ENCODE data around the gene CADPS. TPM values are rescaled to one million over a fixed set of nuclear protein-coding genes. Genes with fewer than 3 reads are reported as not detected.

Gene CADPS
- total RNA-seq, 4 donors from 2014 or later: 2.2 to 6.9 TPM; not detected in 2

DNA sequence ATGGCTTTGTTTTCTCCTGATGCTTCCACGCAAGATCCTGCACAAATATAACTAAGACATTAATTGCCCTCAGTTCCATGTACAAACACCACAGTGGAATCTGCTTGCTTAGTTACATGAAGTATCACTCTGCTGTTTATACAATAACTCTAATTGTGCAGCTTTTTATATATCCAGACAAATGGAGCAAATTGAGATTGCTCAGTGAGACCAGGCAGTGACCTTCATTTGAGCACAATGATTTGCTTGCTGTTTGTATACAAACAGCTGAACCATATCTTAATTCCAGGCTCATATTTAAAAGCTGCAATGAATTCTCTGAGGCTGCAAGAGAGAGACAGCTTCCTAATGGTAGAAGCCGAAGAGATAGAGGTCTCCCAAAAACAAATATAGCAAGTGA is 243.7 kb downstream of the CADPS start:
- no peak for TF ChIP-seq POLR2A (IDR thresholded peaks at IDR 0.05)
- TF ChIP-seq, protein P1, sequence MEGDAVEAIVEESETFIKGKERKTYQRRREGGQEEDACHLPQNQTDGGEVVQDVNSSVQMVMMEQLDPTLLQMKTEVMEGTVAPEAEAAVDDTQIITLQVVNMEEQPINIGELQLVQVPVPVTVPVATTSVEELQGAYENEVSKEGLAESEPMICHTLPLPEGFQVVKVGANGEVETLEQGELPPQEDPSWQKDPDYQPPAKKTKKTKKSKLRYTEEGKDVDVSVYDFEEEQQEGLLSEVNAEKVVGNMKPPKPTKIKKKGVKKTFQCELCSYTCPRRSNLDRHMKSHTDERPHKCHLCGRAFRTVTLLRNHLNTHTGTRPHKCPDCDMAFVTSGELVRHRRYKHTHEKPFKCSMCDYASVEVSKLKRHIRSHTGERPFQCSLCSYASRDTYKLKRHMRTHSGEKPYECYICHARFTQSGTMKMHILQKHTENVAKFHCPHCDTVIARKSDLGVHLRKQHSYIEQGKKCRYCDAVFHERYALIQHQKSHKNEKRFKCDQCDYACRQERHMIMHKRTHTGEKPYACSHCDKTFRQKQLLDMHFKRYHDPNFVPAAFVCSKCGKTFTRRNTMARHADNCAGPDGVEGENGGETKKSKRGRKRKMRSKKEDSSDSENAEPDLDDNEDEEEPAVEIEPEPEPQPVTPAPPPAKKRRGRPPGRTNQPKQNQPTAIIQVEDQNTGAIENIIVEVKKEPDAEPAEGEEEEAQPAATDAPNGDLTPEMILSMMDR (IDR thresholded peaks at IDR 0.05): no peak
- no peak overlapping the region for H3K4me3 ChIP-seq (ENCODE audit: low read depth, poor library complexity, severe bottlenecking)
- intact Hi-C loops (cut with DNase I; ENCODE audit: low total_unique reads): no loop called here
- DNase-seq (ENCODE audit: low spot score in 2 of 2): no peak
- 87 to 93% methylated on average over 2 of the region's 2 CpGs for WGBS, 2 donors

DNA sequence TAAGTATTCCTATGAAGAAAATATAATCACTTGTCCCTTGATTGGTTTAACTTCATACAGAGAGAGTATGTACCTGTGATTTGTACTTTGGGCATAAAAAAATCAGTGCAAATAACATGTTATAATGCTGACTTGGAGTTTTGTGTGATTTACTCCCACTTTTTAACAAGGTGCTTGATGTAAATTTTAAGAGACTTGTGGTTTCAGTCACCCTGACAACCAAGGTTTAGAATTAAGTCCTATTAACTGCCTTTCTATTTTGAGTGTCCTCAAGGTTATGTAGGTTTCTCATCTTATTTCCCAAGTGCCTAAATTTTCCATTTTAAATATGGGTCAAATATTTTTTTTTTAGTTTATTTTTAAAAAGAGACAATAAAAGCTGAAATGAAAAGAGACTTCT is 244.6 kb downstream of the CADPS start:
- intact Hi-C loops (cut with DNase I; ENCODE audit: low total_unique reads): no loop called here
- no peak for DNase-seq (ENCODE audit: low spot score in 2 of 2)
- TF ChIP-seq, protein P1 (IDR thresholded peaks at IDR 0.05): no peak
- no peak for TF ChIP-seq POLR2A (IDR thresholded peaks at IDR 0.05)
- H3K4me3 ChIP-seq (ENCODE audit: low read depth, poor library complexity, severe bottlenecking): no peak overlapping the region

DNA sequence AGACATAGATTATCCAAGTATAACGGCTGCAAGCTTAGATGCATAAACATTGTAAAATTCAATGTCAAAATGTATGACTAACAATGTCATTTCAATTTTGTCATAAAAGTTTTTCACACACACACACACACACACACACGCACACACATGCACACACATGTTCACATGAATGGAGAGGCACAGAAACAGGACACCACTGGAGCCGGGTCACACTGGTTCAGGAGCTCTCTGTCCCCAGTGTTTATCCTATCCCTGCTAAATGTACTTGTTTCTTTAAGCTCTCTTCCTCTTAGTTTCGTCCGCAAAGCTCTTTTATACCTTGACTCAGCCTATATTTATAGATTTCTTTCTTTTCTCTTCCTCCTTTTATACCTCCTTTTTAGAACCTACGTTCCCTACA is 249.9 kb downstream of the CADPS start:
- TF ChIP-seq POLR2A (IDR thresholded peaks at IDR 0.05): no peak
- TF ChIP-seq, protein P1 (IDR thresholded peaks at IDR 0.05): no peak
- intact Hi-C loops (cut with DNase I; ENCODE audit: low total_unique reads): no loop called here
- H3K4me3 ChIP-seq (ENCODE audit: low read depth, poor library complexity, severe bottlenecking): no peak overlapping the region
- no peak for DNase-seq (ENCODE audit: low spot score in 2 of 2)
- 31 to 32% methylated on average over 6 of the region's 6 CpGs for WGBS, 2 donors

DNA sequence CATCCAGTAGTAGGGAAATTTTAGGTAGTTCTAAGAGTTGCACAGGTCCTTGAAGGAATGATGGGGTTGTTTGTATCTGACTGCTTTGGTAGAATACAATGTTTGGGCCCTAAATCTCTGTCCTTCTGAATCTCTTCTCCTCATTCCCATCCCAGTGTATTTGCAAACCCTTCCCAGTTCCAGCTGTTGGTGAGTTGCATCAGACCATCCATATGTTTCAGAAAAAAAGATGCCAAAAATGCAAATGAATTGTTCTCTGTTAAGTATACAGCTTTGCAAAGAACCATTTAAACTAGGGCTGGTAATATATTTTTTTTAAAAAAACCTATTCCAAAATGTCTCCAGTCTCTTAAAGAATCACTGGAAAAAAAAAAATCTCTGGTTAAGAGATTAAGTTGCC is 251.0 kb downstream of the CADPS start:
- no peak for DNase-seq (ENCODE audit: low spot score in 2 of 2)
- intact Hi-C loops (cut with DNase I; ENCODE audit: low total_unique reads): loop anchor here (5.0 kb wide), 1 partner anchor 608 kb away; no protein-coding TSS in a partner anchor
- no peak for TF ChIP-seq POLR2A (IDR thresholded peaks at IDR 0.05)
- TF ChIP-seq, protein P1 (IDR thresholded peaks at IDR 0.05): no peak
- H3K4me3 ChIP-seq (ENCODE audit: low read depth, poor library complexity, severe bottlenecking): no peak overlapping the region

DNA sequence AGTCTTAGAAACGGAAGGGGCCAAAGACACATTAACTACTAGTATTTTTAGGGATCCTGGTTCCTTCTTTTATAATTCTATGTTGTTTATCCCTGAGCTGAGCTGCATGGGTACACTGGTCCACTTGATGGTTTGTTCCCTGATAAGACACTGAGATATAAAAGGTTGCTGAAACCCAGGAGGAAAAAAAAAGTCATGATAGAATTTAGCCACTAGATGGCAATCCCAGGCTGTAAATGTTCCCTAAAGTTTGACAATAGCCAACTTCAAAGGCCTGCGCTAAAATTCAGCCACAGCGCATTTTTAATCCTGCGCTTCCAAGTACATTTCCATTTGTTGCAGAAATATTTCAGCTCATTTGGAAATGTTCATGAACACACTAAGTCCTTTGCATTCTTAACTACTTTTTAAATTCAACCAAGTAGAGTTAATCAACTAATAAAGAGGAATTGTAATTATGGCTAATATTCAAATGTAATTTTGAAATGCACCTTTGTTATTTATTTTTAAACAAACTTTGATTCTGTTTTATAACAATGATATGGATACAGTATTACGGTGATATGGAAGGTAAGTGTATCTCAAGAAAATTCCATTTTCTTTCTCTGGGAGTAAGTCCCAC is 252.6 kb downstream of the CADPS start:
- intact Hi-C loops (cut with DNase I; ENCODE audit: low total_unique reads): loop anchor here (5.0 kb wide), 1 partner anchor 610 kb away; no protein-coding TSS in a partner anchor
- H3K4me3 ChIP-seq (ENCODE audit: low read depth, poor library complexity, severe bottlenecking): no peak overlapping the region
- TF ChIP-seq, protein P1 (IDR thresholded peaks at IDR 0.05): no peak
- TF ChIP-seq POLR2A (IDR thresholded peaks at IDR 0.05): no peak
- no peak for DNase-seq (ENCODE audit: low spot score in 2 of 2)
- WGBS, 2 donors: 42 to 46% methylated on average over 5 of the region's 5 CpGs

DNA sequence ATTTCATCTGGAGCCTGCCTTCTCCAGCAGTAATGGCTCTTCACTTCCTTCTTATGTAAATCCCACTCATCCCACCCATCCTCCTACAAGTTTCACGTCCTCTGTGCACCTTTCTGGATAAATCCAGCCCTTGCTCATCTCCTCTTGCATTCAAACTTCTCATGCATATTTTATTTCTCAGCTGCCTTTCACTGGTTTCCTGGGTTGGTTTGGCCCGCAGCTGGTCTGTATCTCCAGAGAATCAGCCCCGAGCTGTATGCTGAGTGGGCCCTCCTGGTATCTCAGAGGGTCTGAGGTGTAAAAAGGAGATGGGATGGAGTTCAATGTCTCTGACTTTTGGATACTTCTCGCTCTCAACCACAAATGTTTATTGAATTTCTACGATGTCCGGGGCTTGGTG is 253.3 kb downstream of the CADPS start:
- intact Hi-C loops (cut with DNase I; ENCODE audit: low total_unique reads): loop anchor here (5.0 kb wide), 1 partner anchor 610 kb away; no protein-coding TSS in a partner anchor
- H3K4me3 ChIP-seq (ENCODE audit: low read depth, poor library complexity, severe bottlenecking): no peak overlapping the region
- WGBS, 2 donors: 76 to 85% methylated on average over 6 of the region's 6 CpGs
- TF ChIP-seq POLR2A (IDR thresholded peaks at IDR 0.05): no peak
- TF ChIP-seq, protein P1 (IDR thresholded peaks at IDR 0.05): no peak
- no peak for DNase-seq (ENCODE audit: low spot score in 2 of 2)
